GM19043 (cell line): ENCODE data around the gene ZNF764.
A peak's percentile ranks its signal among the peaks of the same experiment; 100 is the strongest.
"Not testable (repeated sequence)": the region's sequence is repeated elsewhere in the genome, so short reads cannot be mapped to it uniquely, and the experiment has no call there.

Source experiments
- ATAC-seq: cut with Tn5 transposase; IDR thresholded peaks from one replicate; pipeline ENCODE4 v1.9.1; 2021; ENCODE audit warnings: low read depth; ENCODE audit not compliant: unreplicated experiment

ZNF764 gene

GRCh38 chr16:30551781-30552180 lies 6.4 kb downstream of the ZNF764 start:
- ATAC-seq = no peak

DNA sequence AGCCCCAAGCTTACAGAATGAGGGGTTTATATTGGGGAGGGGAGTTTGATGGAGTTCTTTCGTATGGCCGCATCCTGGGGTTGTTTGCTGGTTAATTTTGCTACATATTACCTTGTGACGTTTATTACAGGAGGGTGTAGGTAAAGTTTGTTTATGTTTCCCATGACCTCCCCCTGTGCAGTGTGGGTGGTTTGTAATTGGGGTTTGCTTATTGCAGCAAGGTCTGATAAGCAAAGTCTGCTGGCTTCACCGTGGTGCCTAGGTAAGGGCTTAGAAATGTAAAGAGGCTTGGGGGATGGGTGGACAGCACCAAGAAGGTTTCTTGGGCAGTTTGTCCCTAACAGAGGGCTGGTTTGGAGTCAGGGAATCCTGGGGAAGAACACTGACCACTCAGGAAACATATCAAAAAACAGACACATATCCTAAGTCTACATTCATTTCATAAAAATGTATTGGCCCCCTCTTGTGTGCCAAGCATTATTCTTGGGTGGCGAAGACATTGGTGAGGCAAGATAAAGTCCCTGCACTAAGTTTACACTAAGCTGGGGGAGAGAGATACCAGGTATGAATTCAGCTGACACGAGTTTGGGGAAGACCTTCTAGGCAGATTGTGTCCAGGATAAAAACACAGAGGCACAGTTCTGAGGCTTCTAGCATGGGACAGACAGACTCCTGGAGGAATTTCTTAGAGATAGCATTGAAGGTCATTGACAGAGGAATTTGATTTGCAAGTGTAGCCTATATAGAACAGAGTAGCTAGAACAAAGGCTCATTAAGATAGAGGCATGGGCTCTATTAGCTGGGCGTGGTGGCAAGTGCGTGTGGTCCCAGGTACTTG lies 9.5 kb downstream of the ZNF764 start:
- no peak for ATAC-seq

- no peak for ATAC-seq
These were observed 12.1 kb downstream of the ZNF764 start for GRCh38 chr16:30546115-30546514.

DNA sequence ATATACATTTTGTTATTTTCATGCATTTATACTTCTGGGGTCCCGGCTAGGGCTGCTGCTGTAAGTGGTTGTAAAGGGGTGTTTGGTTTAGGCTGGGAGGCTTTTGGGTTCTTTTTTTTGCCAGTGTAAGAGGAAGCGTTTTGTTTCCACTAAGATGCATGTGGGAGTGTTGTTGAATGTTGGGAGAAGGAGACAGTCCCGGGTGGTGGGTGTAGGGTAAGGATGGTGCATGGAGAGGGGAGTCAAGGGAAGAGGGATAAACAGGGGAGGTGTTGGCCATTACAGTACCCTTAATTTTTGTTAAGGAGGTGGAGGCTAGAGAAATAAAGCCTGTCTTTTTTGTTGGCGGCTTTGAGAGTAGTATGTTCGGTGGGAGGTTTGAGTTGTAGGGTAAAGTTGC lies 15.1 kb downstream of the ZNF764 start:
- no peak for ATAC-seq

DNA sequence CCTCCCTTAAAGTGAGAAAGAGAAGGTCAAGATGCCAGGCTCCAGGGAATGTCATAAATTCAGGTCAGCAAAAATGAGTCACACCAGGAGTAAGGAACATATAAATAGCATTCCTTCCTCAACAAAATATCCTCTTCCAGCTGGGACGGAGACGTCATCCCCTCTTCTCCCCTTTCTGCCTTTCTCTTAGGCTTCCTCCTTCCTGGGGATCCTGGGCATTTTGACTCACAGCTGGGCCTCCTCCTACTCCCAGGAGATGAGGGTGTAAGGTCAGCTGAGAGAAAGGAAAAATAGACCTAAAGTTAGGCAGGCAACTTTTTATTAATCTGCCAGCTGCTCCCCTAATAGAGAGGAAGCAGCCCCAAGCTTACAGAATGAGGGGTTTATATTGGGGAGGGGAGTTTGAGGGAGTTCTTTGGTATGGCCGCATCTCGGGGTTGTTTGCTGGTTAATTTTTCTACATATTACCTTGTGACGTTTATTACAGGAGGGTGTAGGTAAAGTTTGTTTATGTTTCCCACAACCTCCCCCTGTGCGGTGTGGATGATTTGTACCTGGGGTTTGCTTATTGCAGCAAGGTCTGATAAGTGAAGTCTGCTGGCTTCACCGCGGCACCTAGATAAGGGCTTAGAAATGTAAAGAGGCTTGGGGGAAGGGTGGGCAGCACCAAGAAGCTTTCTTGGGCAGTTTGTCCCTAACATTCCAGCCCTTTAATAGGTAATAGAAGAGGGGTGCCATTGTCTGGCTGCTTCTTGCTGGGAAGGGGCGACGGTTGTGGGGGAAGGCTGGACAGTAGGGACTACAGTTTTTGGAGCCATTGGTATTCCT lies 16.5 kb downstream of the ZNF764 start:
- ATAC-seq = no peak

GRCh38 chr16:30540916-30541464 lies 17.2 kb downstream of the ZNF764 start:
- ATAC-seq = not testable (repeated sequence)

- ATAC-seq = not testable (repeated sequence)
These were observed 18.1 kb downstream of the ZNF764 start for GRCh38 chr16:30539986-30540526.

DNA sequence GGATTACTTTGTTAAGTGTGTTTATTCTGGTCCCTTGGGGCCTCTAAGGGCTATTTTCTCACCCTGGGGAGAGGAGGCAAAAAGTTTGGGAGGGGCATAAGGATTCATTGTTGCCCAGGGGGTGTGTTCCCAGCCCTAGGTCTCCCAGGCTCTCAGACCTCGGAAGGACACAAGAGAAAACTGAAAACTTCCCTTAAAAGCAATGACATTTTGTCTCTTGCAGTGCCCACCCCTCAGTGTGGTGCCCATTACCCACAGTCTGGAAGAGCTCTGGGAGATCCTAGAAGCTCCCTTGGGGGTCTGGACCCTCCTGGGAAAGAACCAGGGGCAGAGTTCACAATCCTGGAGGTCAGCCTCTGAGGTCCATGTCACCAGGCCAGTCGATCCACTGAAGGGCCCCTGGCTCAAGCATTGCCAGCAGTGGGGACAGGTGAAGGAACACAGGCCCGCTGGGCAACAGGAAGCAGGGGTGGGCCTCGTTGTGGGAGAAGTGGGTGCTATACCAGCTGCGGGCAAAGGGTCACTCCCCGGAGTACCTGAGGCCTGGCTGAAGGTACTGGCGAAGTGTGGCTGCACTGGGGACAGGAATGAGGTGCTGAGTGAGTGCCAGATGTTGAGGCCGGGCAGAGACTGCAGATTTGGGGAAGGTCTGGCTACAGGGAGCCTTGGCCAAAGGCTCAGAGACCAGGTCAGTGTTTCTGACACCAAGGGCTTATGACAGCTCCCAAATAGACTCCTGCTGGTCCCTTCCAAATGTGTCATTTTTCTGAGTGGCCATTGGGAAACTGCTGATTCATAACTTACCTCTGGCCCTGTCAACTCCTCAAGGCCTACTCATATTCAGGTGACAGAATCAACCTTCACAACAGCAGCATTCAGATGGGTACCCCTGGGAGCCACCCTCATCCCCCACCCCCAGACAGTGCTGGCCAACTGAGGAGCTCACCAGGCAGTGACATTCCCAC lies 18.9 kb downstream of the ZNF764 start:
- no peak for ATAC-seq

DNA sequence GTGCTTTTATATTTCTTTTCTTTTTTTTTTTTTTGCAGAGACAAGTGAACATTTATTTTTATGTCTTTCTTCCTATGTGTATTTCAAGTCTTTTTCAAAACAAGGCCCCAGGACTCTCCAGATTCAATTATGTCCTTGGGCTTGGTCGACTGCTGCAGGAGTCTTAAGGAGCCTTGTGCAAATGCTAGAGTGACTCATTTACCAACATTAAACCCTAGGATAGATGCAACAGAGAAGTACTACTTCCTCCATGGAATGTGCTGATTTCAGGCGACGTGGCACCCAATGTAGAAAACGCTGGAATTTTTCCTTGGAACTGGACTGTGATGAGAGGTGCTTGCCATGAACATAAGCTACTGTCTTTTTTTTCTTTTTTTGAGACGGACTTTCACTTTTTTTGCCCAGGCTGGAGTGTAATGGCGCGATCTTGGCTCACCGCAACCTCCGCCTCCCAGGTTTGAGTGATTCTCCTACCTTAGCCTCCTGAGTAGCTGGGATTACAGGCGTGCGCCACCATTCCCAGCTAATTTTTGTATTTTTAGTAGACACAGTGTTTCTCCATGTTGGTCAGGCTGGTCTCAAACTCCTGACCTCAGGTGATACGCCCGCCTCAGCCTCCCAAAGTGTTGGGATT lies 21.7 kb downstream of the ZNF764 start:
- ATAC-seq = not testable (repeated sequence)

DNA sequence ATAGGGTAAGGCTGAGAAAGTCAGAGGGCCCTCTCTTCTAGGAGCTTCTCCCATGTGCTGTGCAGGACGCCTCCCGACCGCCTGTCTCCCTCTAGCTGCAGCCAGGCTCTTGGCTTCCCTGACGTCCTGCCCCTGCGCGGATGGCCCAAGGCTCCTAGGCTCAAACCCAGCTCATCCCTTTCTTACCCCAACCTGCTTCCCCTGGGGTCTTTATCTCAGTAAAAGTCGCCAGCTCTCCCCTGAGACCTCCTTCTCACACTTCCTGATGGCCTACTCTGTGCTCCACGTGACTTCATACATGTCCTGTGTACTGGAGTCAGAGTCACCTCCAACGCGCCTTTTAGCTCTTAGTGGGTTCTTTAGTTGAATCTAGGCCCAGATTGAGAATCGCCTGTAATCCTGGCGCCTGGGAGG lies 22.4 kb downstream of the ZNF764 start:
- ATAC-seq = no peak

- no peak for ATAC-seq
These were observed 22.9 kb downstream of the ZNF764 start for GRCh38 chr16:30535106-30535776.

- ATAC-seq = peak; percentile 56
These were observed 23.6 kb downstream of the ZNF764 start, which contains the start of gene ZNF747 for GRCh38 chr16:30534368-30535105. Gene ZNF747, minus strand, starts transcription at chr16:30534858. Its CDS starts 179 bp downstream, at chr16:30534679.

DNA sequence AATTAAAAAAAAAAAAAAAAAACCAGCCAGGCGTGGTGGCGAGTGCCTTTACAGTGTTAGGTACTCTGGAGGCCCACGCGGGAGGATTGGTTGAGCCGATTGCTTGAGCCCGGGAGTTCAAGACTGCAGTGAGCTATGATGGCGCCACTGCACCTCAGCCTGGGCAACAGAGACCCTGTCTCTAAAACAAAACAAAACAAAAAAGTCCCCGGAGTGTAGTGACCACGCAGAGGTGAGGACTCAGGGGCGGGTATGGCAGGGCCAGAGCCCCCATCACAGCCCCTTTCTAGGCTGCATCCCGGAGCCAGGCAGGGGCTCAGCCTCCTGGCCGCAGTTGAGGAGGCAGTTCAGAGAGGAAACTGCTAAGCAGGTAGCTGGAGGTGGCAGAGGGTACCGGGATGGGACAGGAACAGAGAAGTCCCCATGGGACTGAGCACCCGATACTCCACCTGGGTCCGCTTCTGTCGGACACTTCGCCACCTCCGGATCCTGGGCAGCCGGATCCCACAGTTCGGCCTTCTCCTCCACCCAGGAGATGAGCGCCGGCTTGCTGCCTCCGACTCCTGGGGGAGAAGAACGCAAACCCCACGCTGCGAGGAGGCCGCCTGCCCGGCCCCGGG lies 24.3 kb downstream of the ZNF764 start:
- ATAC-seq = no peak

DNA sequence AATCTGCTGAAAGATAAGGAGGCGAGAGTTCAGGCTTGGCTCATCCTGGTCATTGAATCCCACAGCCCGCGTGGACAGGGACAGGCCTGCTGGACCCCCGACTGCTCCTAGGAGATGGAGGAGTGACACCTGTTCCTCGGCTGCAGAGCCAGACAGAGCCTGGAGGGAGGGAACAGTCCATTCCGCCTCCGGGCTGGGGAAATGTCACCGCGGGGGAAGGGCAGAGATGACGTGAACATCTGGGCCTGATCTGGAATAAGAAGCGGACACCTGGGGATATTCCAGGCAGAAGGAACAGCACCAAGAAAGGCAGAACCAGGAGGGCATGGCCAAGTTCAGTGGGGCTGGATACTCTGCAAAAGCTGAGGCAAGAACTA lies 25.0 kb downstream of the ZNF764 start:
- ATAC-seq = no peak

GRCh38 chr16:30532285-30533145 lies 25.7 kb downstream of the ZNF764 start:
- ATAC-seq = no peak

DNA sequence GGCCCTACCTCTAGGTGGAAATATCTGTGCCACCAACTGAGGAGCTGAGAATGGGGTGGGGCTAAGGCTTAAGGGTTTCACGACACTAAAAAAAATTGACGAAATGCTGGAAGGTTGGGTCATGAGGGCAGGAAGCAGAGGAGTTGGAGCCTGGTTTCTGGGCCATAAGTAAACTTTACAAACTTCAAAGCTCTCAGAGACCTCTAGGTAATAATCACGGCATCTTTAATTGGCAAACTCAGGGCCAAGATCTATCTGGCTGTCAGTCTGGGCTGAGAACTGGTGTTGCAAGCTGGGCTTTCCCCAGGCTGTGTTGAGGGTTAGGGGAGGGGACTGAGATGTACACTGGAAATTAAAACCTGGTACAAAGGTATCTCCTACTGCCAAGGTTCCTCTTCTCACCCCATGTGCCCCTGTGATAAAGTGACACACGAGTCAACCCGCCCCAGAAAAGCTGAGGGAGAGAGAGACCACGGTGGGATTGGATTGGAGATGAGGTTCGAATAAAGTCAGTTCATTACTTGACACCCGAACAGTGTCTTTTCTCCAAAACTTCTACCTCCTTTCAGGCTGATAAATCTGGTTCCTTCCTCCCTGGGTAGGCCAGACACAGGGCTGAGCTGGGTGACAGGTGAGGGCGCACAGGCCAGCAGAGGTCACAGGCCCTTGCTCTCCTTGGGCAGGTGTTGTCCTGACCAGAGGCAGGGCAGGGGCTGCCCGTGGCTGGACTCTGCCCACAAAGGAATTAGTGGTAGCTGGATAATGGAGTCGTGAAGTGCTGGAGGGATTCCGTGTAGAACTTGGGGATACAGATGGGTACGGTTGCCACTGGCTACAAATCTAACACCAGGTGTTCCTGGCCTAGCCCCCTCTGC lies 27.8 kb downstream of the ZNF764 start:
- no peak for ATAC-seq
